Measurements from ENCODE around the gene B3GNT2.

Gene B3GNT2

DNA sequence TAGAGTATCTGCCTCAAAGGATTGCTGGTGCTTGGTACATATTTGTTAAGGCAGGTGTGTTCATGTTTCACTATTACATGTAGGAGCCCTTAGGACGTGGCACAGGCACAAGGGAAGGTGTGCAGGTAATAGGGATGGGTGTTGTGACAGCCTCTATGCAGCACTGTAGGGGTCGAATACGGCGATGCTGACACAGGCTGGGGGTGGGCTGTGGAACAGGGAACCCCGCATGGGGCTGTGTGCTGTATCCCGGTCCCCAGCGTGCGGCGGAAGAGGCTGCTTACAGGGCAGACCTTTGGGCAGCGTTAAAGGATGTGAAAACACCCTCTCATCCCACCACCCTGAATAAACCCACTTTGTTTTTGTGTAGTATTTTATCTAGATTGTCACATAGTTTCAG, 21.5 kb downstream of the B3GNT2 start:
- no peak overlapping the region for H3K4me3 ChIP-seq (ENCODE audit: low read depth, low read length)
- TF ChIP-seq, protein P1, sequence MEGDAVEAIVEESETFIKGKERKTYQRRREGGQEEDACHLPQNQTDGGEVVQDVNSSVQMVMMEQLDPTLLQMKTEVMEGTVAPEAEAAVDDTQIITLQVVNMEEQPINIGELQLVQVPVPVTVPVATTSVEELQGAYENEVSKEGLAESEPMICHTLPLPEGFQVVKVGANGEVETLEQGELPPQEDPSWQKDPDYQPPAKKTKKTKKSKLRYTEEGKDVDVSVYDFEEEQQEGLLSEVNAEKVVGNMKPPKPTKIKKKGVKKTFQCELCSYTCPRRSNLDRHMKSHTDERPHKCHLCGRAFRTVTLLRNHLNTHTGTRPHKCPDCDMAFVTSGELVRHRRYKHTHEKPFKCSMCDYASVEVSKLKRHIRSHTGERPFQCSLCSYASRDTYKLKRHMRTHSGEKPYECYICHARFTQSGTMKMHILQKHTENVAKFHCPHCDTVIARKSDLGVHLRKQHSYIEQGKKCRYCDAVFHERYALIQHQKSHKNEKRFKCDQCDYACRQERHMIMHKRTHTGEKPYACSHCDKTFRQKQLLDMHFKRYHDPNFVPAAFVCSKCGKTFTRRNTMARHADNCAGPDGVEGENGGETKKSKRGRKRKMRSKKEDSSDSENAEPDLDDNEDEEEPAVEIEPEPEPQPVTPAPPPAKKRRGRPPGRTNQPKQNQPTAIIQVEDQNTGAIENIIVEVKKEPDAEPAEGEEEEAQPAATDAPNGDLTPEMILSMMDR (IDR thresholded peaks at IDR 0.05; ENCODE audit: low read depth, low read length) = no peak

DNA sequence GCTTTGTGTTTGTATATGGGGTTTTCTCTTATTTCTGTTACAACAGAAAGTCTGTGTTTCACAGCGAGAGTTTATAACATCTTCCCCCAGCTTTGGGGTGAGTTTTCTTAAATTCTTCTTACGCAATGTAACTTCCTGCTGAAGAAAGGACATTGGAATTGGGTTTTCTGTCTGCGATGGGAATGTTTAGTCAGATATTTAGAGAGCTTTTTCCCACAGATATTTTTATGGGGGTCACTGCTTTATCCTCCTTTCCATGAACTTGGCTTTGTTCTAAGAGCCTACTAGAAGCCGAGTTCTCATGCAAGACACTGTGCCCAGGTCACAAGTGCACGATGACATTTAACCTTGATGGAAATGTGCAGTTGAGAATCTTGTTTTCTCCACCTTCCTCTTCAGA, 22.1 kb downstream of the B3GNT2 start:
- TF ChIP-seq, protein P1 (IDR thresholded peaks at IDR 0.05; ENCODE audit: low read depth, low read length) = no peak
- H3K4me3 ChIP-seq (ENCODE audit: low read depth, low read length) = no peak overlapping the region

DNA sequence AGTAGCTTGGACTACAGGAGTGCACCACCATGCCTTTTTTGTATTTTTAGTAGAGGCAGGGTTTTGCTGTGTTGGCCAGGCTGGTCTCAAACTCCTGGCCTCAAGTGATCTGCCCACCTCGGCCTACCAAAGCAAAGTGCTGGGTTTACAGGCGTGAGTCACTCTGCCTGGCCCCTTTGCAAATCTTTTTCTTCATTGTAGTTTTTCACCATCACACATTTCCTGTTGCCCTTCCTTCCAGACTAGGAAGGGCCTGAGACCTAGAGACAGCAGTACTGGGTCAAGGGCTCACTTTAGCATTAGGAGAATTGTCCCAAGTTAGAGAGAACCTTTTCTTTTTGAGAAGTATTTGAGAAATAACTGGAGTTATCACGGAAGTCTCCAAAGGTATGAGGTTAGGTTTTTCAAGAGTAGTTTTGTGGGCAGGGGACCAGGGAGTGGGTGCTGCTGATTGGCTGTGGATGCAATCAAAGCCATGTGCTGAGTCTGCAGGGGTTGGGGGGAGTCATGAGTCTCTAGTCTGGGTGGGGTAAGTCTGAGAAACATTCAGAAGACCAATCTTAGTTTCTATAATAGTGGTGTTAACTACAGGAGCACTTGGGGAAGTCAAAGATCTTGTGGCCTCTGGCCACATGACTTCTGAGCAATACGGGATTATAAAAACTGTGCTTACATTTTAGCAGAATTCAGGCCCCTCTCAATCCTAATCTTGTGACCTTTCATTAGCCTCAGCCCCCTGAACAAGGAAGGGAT, 23.7 kb downstream of the B3GNT2 start:
- H3K4me3 ChIP-seq (ENCODE audit: low read depth, low read length) = no peak overlapping the region
- TF ChIP-seq, protein P1 (IDR thresholded peaks at IDR 0.05; ENCODE audit: low read depth, low read length) = no peak

DNA sequence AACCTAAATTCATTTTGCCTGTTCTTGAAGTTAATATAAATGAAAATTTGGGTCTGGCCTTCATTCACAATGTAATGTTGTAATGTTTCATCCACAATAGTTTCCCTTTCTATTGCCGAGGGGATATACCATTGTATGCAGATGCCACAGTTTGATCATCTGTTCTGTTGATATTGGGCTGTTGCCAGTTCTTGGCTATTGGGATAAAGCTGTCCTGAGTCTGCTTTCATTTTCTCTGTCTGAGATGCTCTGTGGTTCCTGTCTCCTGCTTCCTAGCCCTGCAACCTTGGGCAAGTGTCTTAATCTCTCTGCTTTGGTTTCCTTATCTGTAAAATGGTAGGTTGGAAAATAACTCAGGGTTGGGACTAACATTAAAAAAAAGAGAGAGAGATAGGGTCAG, 25.2 kb downstream of the B3GNT2 start:
- TF ChIP-seq, protein P1 (IDR thresholded peaks at IDR 0.05; ENCODE audit: low read depth, low read length) = no peak
- no peak overlapping the region for H3K4me3 ChIP-seq (ENCODE audit: low read depth, low read length)

DNA sequence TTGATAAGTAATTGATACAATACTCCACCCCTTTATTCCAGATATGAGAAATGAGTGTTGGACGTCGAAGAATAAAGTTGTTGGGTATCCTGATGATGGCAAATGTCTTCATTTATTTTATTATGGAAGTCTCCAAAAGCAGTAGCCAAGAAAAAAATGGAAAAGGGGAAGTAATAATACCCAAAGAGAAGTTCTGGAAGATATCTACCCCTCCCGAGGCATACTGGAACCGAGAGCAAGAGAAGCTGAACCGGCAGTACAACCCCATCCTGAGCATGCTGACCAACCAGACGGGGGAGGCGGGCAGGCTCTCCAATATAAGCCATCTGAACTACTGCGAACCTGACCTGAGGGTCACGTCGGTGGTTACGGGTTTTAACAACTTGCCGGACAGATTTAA, 26.3 kb downstream of the B3GNT2 start:
- H3K4me3 ChIP-seq (ENCODE audit: low read depth, low read length) = no peak overlapping the region
- TF ChIP-seq, protein P1 (IDR thresholded peaks at IDR 0.05; ENCODE audit: low read depth, low read length) = no peak

DNA sequence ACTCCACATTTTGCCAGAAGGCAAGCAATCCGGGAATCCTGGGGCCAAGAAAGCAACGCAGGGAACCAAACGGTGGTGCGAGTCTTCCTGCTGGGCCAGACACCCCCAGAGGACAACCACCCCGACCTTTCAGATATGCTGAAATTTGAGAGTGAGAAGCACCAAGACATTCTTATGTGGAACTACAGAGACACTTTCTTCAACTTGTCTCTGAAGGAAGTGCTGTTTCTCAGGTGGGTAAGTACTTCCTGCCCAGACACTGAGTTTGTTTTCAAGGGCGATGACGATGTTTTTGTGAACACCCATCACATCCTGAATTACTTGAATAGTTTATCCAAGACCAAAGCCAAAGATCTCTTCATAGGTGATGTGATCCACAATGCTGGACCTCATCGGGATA, 26.8 kb downstream of the B3GNT2 start:
- TF ChIP-seq, protein P1 (IDR thresholded peaks at IDR 0.05; ENCODE audit: low read depth, low read length) = no peak

DNA sequence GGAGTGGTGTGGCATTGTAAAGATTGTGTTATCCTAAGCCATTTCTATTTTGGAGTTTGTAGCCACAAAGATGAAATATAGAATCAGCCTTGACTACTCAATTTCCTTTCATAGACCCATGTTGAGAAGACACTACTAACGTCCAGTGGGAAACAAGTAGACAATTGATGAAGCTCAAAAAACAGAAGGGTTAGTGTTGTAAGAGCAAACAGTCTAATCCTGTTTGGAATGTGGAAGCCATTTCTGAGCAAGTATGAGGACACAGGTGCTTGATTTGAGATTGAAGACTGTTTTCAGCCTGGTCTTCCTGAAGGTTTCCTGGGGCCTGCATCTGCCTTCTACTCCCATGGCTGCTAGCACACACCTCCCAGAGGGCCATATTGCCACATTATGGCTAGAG, 29.1 kb downstream of the B3GNT2 start:
- no peak overlapping the region for H3K4me3 ChIP-seq (ENCODE audit: low read depth, low read length)
- TF ChIP-seq, protein P1 (IDR thresholded peaks at IDR 0.05; ENCODE audit: low read depth, low read length) = no peak

More for the DNA sequence above, 26.8 kb downstream of the B3GNT2 start:
- H3K4me3 ChIP-seq (ENCODE audit: low read depth, low read length) = no peak overlapping the region
